ENCODE data around the gene VPS13A.

DNA sequence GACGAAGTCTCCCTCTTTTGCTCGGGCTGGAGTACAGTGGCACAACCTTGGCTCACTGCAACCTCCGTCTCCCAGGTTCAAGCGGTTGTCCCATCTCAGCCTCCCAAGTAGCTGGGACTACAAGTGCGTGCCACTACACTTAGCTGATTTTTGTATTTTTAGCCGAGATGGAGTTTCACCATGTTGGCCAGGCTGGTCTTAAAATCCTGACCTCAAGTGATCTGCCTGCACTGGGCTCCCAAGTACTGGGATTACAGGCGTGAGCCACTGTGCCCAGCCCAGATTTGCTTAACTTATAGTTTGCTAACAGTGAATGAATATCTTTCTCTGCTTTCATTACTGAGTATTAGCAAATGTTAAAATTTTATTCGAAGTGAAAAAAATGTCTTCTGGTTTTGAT lies 84.3 kb downstream of the VPS13A start:
- TF ChIP-seq, protein P1, sequence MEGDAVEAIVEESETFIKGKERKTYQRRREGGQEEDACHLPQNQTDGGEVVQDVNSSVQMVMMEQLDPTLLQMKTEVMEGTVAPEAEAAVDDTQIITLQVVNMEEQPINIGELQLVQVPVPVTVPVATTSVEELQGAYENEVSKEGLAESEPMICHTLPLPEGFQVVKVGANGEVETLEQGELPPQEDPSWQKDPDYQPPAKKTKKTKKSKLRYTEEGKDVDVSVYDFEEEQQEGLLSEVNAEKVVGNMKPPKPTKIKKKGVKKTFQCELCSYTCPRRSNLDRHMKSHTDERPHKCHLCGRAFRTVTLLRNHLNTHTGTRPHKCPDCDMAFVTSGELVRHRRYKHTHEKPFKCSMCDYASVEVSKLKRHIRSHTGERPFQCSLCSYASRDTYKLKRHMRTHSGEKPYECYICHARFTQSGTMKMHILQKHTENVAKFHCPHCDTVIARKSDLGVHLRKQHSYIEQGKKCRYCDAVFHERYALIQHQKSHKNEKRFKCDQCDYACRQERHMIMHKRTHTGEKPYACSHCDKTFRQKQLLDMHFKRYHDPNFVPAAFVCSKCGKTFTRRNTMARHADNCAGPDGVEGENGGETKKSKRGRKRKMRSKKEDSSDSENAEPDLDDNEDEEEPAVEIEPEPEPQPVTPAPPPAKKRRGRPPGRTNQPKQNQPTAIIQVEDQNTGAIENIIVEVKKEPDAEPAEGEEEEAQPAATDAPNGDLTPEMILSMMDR (IDR thresholded peaks at IDR 0.05) = no peak
- TF ChIP-seq SMAD3 (CRISPR knock-in tag; IDR thresholded peaks at IDR 0.05; ENCODE audit: borderline replicate concordance) (no peak), ZNF416 (CRISPR knock-in tag; IDR thresholded peaks at IDR 0.05) (no peak), TEAD4 (CRISPR knock-in tag; IDR thresholded peaks at IDR 0.05) (no peak)

Data from WTC11 (cell line).